H1 (cell line): Measurements from ENCODE around the gene RPP25L. TPM values are rescaled to one million over a fixed set of nuclear protein-coding genes. Genes with fewer than 3 reads are reported as not detected.

ENCODE experiments used
- CTCF ChIA-PET: fragments of 300-600 bp; sonication (Branson Sonifier 250); formaldehyde crosslinking; loops from one replicate; lab custom pipeline; 2021; ENCODE audit not compliant: partially characterized antibody; lab: Charles Lee
- POLR2A ChIA-PET: fragments of 300-600 bp; sonication (Branson Sonifier 250); formaldehyde crosslinking; loops from one replicate; lab custom pipeline; 2021; ENCODE audit warnings: inconsistent platforms; ENCODE audit not compliant: partially characterized antibody; lab: Charles Lee
- DNase-seq, 2 experiments: peaks; one replicate each; pipeline versions ENCODE4 v3.0.0 to v3.0.0-alpha.2; 2010 to 2022; ENCODE audit warnings: low spot score in 2 of 2, low read depth in 1 of 2, mixed read lengths in 1 of 2
- FAIRE-seq: peaks from 2 replicates; lab custom pipeline; 2011; peaks lifted over from hg19 to GRCh38; lab: Jason Lieb, UNC
- H2AFZ ChIP-seq: 2 replicates; pipeline ENCODE4 v1.8.1; 2012; ENCODE audit warnings: low read length, inconsistent platforms
- H2AK5ac ChIP-seq: 2 replicates; pipeline ENCODE4 v1.6.1; 2013; ENCODE audit warnings: low read depth, low read length
- H2BK120ac ChIP-seq: replicated peaks from 2 replicates; pipeline ENCODE3; 2013; ENCODE audit warnings: low read depth, low read length, inconsistent platforms
- H2BK12ac ChIP-seq: 2 replicates; pipeline ENCODE4 v1.6.1; 2013; ENCODE audit warnings: low read depth, low read length
- H2BK15ac ChIP-seq: 2 replicates; pipeline ENCODE4 v1.6.1; 2013; ENCODE audit warnings: low read length
- H2BK20ac ChIP-seq: 2 replicates; pipeline ENCODE4 v1.6.1; 2013; ENCODE audit warnings: low read length
- H2BK5ac ChIP-seq: 2 replicates; pipeline ENCODE4 v1.6.1; 2013; ENCODE audit warnings: low read depth, low read length
- H3K14ac ChIP-seq: 2 replicates; pipeline ENCODE4 v1.6.1; 2013; ENCODE audit warnings: inconsistent platforms; ENCODE audit not compliant: insufficient read length
- H3K18ac ChIP-seq: 2 replicates; pipeline ENCODE4 v1.6.1; 2013; ENCODE audit warnings: low read length; ENCODE audit errors: extremely low read depth
- H3K23ac ChIP-seq: 2 replicates; pipeline ENCODE4 v1.6.1; 2013; ENCODE audit warnings: inconsistent platforms; ENCODE audit not compliant: insufficient read length
- H3K23me2 ChIP-seq: 2 replicates; pipeline ENCODE4 v1.6.1; 2013; ENCODE audit warnings: low read depth, low read length
- H3K27ac ChIP-seq: 2 replicates; pipeline ENCODE4 v1.6.1; 2011; ENCODE audit warnings: low read depth, low read length, inconsistent platforms
- H3K27me3 ChIP-seq, 4 experiments: replicated peaks in 1 of 4; 1 replicate in 1 of 4; 2 replicates in 3 of 4; pipeline versions ENCODE4 v1.6.1 to v1.8.1; 2011 to 2013; ENCODE audit warnings: low read length in 3 of 4, mild to moderate bottlenecking in 3 of 4, inconsistent platforms in 2 of 4, mixed read lengths in 2 of 4, moderate library complexity in 1 of 4; ENCODE audit not compliant: control insufficient read depth in 3 of 4, insufficient read depth in 3 of 4; ENCODE audit errors: extremely low read depth in 1 of 4
- H3K36me3 ChIP-seq, 4 experiments: 2 replicates each; pipeline versions ENCODE4 v1.6.1 to v1.8.1; 2011 to 2013; ENCODE audit warnings: mild to moderate bottlenecking in 4 of 4, low read length in 3 of 4, moderate library complexity in 2 of 4, control low read depth in 1 of 4, inconsistent platforms in 1 of 4; ENCODE audit not compliant: insufficient read depth in 4 of 4, control insufficient read depth in 2 of 4
- H3K4ac ChIP-seq: replicated peaks from 2 replicates; pipeline ENCODE3; 2013; ENCODE audit warnings: low read length, low read depth, mixed read lengths, inconsistent platforms; ENCODE audit not compliant: insufficient read length
- H3K4me1 ChIP-seq, 4 experiments: replicated peaks in 1 of 4; 1 replicate in 1 of 4; 2 replicates in 3 of 4; pipeline versions ENCODE4 v1.6.1 to v1.8.1; 2011 to 2013; ENCODE audit warnings: low read length in 3 of 4, inconsistent platforms in 2 of 4, mixed read lengths in 1 of 4; ENCODE audit not compliant: insufficient read depth in 4 of 4, control insufficient read depth in 3 of 4
- H3K4me2 ChIP-seq, 2 experiments: 2 replicates each; pipeline versions ENCODE4 v1.6.1 to v1.8.1; 2011 to 2013; ENCODE audit warnings: low read depth in 2 of 2, low read length in 2 of 2, control low read depth in 1 of 2, inconsistent platforms in 1 of 2, mild to moderate bottlenecking in 1 of 2; ENCODE audit not compliant: insufficient read depth in 1 of 2
- H3K4me3 ChIP-seq, 4 experiments: fragments of 200-600, 300-600 bp in 1 of 4; sonication (generic), shearing (Covaris generic), sonication (Bioruptor Twin) in 1 of 4; 2 replicates each; pipeline versions ENCODE4 v1.5.1 to v1.8.1; 2011 to 2016; ENCODE audit warnings: low read length in 4 of 4, low read depth in 3 of 4, control low read depth in 2 of 4, inconsistent platforms in 2 of 4, mild to moderate bottlenecking in 2 of 4, mixed read lengths in 1 of 4, moderate library complexity in 1 of 4; ENCODE audit not compliant: insufficient read depth in 2 of 4; ENCODE audit errors: extremely low read depth in 1 of 4
- H3K56ac ChIP-seq: replicated peaks from 2 replicates; pipeline ENCODE3; 2013; ENCODE audit warnings: low read depth, mild to moderate bottlenecking, mixed read lengths, low read length, inconsistent platforms; ENCODE audit not compliant: insufficient read length
- H3K79me1 ChIP-seq: 2 replicates; pipeline ENCODE4 v1.6.1; 2013; ENCODE audit warnings: low read depth, low read length, control low read depth
- H3K79me2 ChIP-seq, 2 experiments: 2 replicates each; pipeline versions ENCODE4 v1.6.1 to v1.8.1; 2012 to 2013; ENCODE audit warnings: low read length in 2 of 2, mild to moderate bottlenecking in 2 of 2, inconsistent platforms in 1 of 2; ENCODE audit not compliant: insufficient read depth in 2 of 2, control insufficient read depth in 1 of 2
- H3K9ac ChIP-seq, 4 experiments: replicated peaks in 1 of 4; 1 replicate in 1 of 4; 2 replicates in 3 of 4; pipeline versions ENCODE4 v1.6.1 to v1.8.1; 2011 to 2013; ENCODE audit warnings: low read depth in 3 of 4, low read length in 3 of 4, control low read depth in 2 of 4, mild to moderate bottlenecking in 2 of 4, moderate library complexity in 2 of 4, inconsistent platforms in 1 of 4; ENCODE audit errors: extremely low read depth in 1 of 4
- H3K9me3 ChIP-seq, 2 experiments: 2 replicates each; pipeline versions ENCODE4 v1.6.1 to v1.8.1; 2012 to 2013; ENCODE audit warnings: mild to moderate bottlenecking in 2 of 2, moderate library complexity in 2 of 2, control low read depth in 1 of 2, inconsistent platforms in 1 of 2, low read depth in 1 of 2, low read length in 1 of 2, mixed read lengths in 1 of 2; ENCODE audit not compliant: insufficient read depth in 2 of 2
- H4K20me1 ChIP-seq, 2 experiments: replicated peaks in 1 of 2; 2 replicates each; pipeline versions ENCODE3 to v1.8.1; 2011 to 2013; ENCODE audit warnings: inconsistent platforms in 2 of 2, low read length in 2 of 2, mild to moderate bottlenecking in 1 of 2; ENCODE audit not compliant: insufficient read depth in 2 of 2, control insufficient read depth in 1 of 2
- H4K5ac ChIP-seq: 2 replicates; pipeline ENCODE4 v1.6.1; 2013; ENCODE audit warnings: low read length, low read depth, mixed read lengths, inconsistent platforms; ENCODE audit not compliant: insufficient read length
- H4K8ac ChIP-seq: 2 replicates; pipeline ENCODE4 v1.8.0; 2013; ENCODE audit warnings: mild to moderate bottlenecking, moderate library complexity, low read length, inconsistent platforms; ENCODE audit not compliant: insufficient read depth; ENCODE audit errors: extremely low read depth
- H4K91ac ChIP-seq: replicated peaks from 2 replicates; pipeline ENCODE3; 2013; ENCODE audit warnings: low read length, mixed read lengths, inconsistent platforms; ENCODE audit not compliant: insufficient read length
- RXRA ChIP-seq: IDR thresholded peaks from 2 replicates; pipeline ENCODE4 v1.6.1; 2011; ENCODE audit warnings: low read depth, mild to moderate bottlenecking, low read length, moderate library complexity; ENCODE audit not compliant: insufficient read depth
- WGBS, 2 experiments: shearing (Covaris generic) in 1 of 2; methylation state at CpG; one replicate each; pipeline versions ENCODE4 v1.1.6 to v1.1.7; 2013 to 2015; ENCODE audit warnings: low lambda C conversion rate in 2 of 2, mixed read lengths in 2 of 2, inconsistent platforms in 1 of 2, low coverage in 1 of 2, missing lambda C conversion rate in 1 of 2; ENCODE audit not compliant: insufficient replicate concordance in 2 of 2, insufficient coverage in 1 of 2, insufficient read length in 1 of 2; ENCODE audit errors: extremely low coverage in 1 of 2, missing lambda C conversion rate in 1 of 2; 5-methylcytosine and 5-hydroxymethylcytosine counted together
- polyA plus RNA-seq, 7 experiments: library from polyadenylated mRNA; depleted of rRNA in 3 of 7; stranded (reverse) in 5 of 7; unstranded in 2 of 7; fragments of >200 nt in 5 of 7; fragments of 200-250 nt in 2 of 7; gene quantifications; 1 replicate in 5 of 7; 2 replicates in 1 of 7; 4 replicates in 1 of 7; pipeline versions ENCODE4 v1.2.1 to v1.2.3, GENCODE V29; 2011 to 2013; ENCODE audit warnings: missing spikeins in 2 of 7, mixed read lengths in 2 of 7
- total RNA-seq: library from RNA; stranded (reverse); fragmentation: NEBNext Ultra II Directional; extraction: Animal tissue kit (Norgen Biotek cat#: 25700); gene quantifications from 2 replicates; pipeline ENCODE4 v1.2.1, GENCODE V29; 2021
- TF ChIP-seq, protein P1 (sequence below), 3 experiments: IDR thresholded peaks; 1 replicate in 2 of 3; 2 replicates in 1 of 3; pipeline versions ENCODE4 v1.5.1 to v1.6.1; 2011; ENCODE audit warnings: low read length in 3 of 3, mild to moderate bottlenecking in 3 of 3, inconsistent platforms in 2 of 3, low read depth in 1 of 3, moderate library complexity in 1 of 3; ENCODE audit not compliant: insufficient read depth in 1 of 3; ENCODE audit errors: control extremely low read depth in 1 of 3

Gene RPP25L
- total and polyA plus RNA-seq, 2 of the 8 experiments (the other 6 are each of a cell fraction or from before 2014, with no cell fraction given), result 21.6 to 75.0 TPM

- Histone ChIP-seq H3K9me3 (no peaks in the 10 kb centered on the region), H2BK12ac (no peak overlapping the region), H3K79me1 (no peaks in the 10 kb centered on the region), H3K23me2 (peaks cover 19% of the 10 kb centered on the region; the same call in 1 of the 2 replicates), H4K8ac (no peak overlapping the region), H3K23ac (no peak overlapping the region), H3K9ac (no peak overlapping the region), H4K20me1 (peaks cover 0 to 5% of the 10 kb centered on the region in 2 experiments), H2BK15ac (no peak overlapping the region), H3K36me3 (no peaks in the 10 kb centered on the region), H2AFZ (no peak overlapping the region), H3K27ac (no peak overlapping the region), H3K56ac (no peak overlapping the region), H2BK120ac (no peak overlapping the region), H3K79me2 (no peaks in the 10 kb centered on the region), H2BK5ac (no peak overlapping the region), H3K4me3 (no peak overlapping the region), H4K5ac (no peak overlapping the region), H3K4me2 (no peak overlapping the region), H2BK20ac (no peak overlapping the region), H3K4ac (no peak overlapping the region), H2AK5ac (0 out of 2 replicates have a peak overlapping the region, but pooled peaks have one; percentile 6), H3K27me3 (peaks cover 18 to 53% (median 44%) of the 10 kb centered on the region in 4 experiments), H4K91ac (no peak overlapping the region), H3K14ac (no peak overlapping the region), H3K18ac (no peak overlapping the region), H3K4me1 (peaks cover 9 to 52% (median 29%) of the 10 kb centered on the region in 4 experiments)
- FAIRE-seq (no peak), DNase-seq (no peak)
- ChIA-PET POLR2A (no interaction called here), CTCF (interaction anchor here (0.7 to 13.8 kb wide), 9 partner anchors 9 to 171 kb away, joined by 3 to 241 read pairs (median 6); no protein-coding TSS in a partner anchor)
- 78% methylated on average over 8 of the region's 8 CpGs; no CpG with 5 or more reads in 1 of the 2 experiments for WGBS, 2 experiments
- TF ChIP-seq RXRA, result no peak
- TF ChIP-seq, protein P1, sequence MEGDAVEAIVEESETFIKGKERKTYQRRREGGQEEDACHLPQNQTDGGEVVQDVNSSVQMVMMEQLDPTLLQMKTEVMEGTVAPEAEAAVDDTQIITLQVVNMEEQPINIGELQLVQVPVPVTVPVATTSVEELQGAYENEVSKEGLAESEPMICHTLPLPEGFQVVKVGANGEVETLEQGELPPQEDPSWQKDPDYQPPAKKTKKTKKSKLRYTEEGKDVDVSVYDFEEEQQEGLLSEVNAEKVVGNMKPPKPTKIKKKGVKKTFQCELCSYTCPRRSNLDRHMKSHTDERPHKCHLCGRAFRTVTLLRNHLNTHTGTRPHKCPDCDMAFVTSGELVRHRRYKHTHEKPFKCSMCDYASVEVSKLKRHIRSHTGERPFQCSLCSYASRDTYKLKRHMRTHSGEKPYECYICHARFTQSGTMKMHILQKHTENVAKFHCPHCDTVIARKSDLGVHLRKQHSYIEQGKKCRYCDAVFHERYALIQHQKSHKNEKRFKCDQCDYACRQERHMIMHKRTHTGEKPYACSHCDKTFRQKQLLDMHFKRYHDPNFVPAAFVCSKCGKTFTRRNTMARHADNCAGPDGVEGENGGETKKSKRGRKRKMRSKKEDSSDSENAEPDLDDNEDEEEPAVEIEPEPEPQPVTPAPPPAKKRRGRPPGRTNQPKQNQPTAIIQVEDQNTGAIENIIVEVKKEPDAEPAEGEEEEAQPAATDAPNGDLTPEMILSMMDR (IDR thresholded peaks at IDR 0.05; ENCODE audit: control extremely low read depth in 1 of 3, insufficient read depth in 1 of 3, low read depth in 1 of 3, low read length in 3 of 3), result no peak
Measured at GRCh38 chr9:34575241-34575640, 36.7 kb downstream of the RPP25L start.
